Loucy (cell line): ENCODE data around the gene TOGARAM2.

Experiments
- CTCF ChIP-seq: fragments of 200-600 bp; sonication (generic); conservative IDR thresholded peaks from 2 replicates; pipeline ENCODE4 v1.5.1; 2014; ENCODE audit warnings: mild to moderate bottlenecking, antibody characterized with exemption, low read length
- EZH2phosphoT487 ChIP-seq: fragments of 200-600 bp; IDR thresholded peaks from 2 replicates; pipeline ENCODE4 v1.6.1; 2018; ENCODE audit warnings: antibody characterized with exemption, mild to moderate bottlenecking, moderate library complexity, borderline replicate concordance

DNA sequence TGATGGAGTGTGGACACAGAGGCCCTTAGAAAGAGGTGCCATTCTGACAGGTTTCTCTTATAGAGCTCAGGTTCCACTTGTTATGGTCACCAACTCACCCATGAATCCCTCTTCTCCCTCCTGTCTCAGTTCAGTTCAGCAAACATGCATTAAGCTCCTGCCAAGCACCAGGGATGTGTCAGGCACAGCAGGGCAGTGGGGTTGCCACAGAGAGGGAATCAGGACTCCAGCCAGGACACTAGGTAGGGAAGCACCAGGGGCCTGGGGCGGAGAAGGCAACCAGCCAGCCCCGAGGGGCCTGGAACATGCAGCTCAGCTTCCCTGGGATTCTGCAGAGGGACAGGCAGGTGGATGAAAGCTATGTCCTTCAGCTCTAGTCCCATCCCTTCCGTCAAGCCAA lies 44.6 kb downstream of the TOGARAM2 start:
- TF ChIP-seq CTCF (no peak), EZH2phosphoT487 (no peak)
